Ramos (cell line): ENCODE data around the gene ZBTB39.
"Not testable (repeated sequence)": the region's sequence is repeated elsewhere in the genome, so short reads cannot be mapped to it uniquely, and the experiment has no call there.

Experiments
- in situ Hi-C: fragments of 300-500 bp; cut with MboI; formaldehyde crosslinking; loops from one replicate; pipeline ENCODE4 v1.14.3; 2022; ENCODE audit warnings: low sequenced_read_pairs; ENCODE audit not compliant: unreplicated experiment

The ZBTB39 gene

GRCh38 chr12:57031789-57032188, 25.4 kb upstream of the ZBTB39 start:
- in situ Hi-C loops, result no loop called here

GRCh38 chr12:57031138-57031725, 24.9 kb upstream of the ZBTB39 start:
- in situ Hi-C loops, result no loop called here

- in situ Hi-C loops, result no loop called here
Measured at GRCh38 chr12:57029457-57029856, 23.1 kb upstream of the ZBTB39 start.

GRCh38 chr12:57027805-57028153, 21.4 kb upstream of the ZBTB39 start:
- in situ Hi-C loops, result no loop called here

- in situ Hi-C loops, result no loop called here
Measured at GRCh38 chr12:57027011-57027804, 20.9 kb upstream of the ZBTB39 start.

GRCh38 chr12:57025196-57025595, 18.9 kb upstream of the ZBTB39 start:
- in situ Hi-C loops, result no loop called here

GRCh38 chr12:57022324-57022723, 16.0 kb upstream of the ZBTB39 start:
- in situ Hi-C loops, result not testable (repeated sequence)

GRCh38 chr12:57019983-57020719, 13.8 kb upstream of the ZBTB39 start:
- in situ Hi-C loops, result no loop called here

- in situ Hi-C loops, result no loop called here
Measured at GRCh38 chr12:57018906-57019305, 12.6 kb upstream of the ZBTB39 start.

- in situ Hi-C loops, result not testable (repeated sequence)
Measured at GRCh38 chr12:57018353-57018752, 12.0 kb upstream of the ZBTB39 start.

GRCh38 chr12:57016348-57016747, 10.0 kb upstream of the ZBTB39 start, which contains the start of gene TAC3:
Gene TAC3 (minus strand): TSS chr12:57016529. CDS start chr12:57015797, 732 bp downstream.
- in situ Hi-C loops, result no loop called here

- in situ Hi-C loops, result no loop called here
Measured at GRCh38 chr12:57012600-57013465, 6.5 kb upstream of the ZBTB39 start.

- in situ Hi-C loops, result no loop called here
Measured at GRCh38 chr12:57011438-57012424, 5.4 kb upstream of the ZBTB39 start.

GRCh38 chr12:57010627-57011247, 4.4 kb upstream of the ZBTB39 start:
- in situ Hi-C loops, result no loop called here

- in situ Hi-C loops, result no loop called here
Measured at GRCh38 chr12:57009949-57010626, 3.7 kb upstream of the ZBTB39 start.

GRCh38 chr12:57008178-57008577, 1.8 kb upstream of the ZBTB39 start:
- in situ Hi-C loops, result no loop called here

- in situ Hi-C loops, result no loop called here
Measured at GRCh38 chr12:57006809-57007475, 596 bp upstream of the ZBTB39 start.

- in situ Hi-C loops, result loop anchor here (5.0 kb wide), 1 partner anchor 108 kb away; the partner anchor contains the start of gene STAT6
Measured at GRCh38 chr12:57004651-57005050, 1.7 kb downstream of the ZBTB39 start.
